Loucy (cell line): Measurements from ENCODE around the gene SCAPER.

Source experiments
- EZH2phosphoT487 ChIP-seq: fragments of 200-600 bp; IDR thresholded peaks from 2 replicates; pipeline ENCODE4 v1.6.1; 2018; ENCODE audit warnings: antibody characterized with exemption, mild to moderate bottlenecking, moderate library complexity, borderline replicate concordance
- TF ChIP-seq, protein P1 (sequence below): fragments of 200-600 bp; sonication (generic); conservative IDR thresholded peaks from 2 replicates; pipeline ENCODE4 v1.5.1; 2014; ENCODE audit warnings: mild to moderate bottlenecking, antibody characterized with exemption, low read length

DNA sequence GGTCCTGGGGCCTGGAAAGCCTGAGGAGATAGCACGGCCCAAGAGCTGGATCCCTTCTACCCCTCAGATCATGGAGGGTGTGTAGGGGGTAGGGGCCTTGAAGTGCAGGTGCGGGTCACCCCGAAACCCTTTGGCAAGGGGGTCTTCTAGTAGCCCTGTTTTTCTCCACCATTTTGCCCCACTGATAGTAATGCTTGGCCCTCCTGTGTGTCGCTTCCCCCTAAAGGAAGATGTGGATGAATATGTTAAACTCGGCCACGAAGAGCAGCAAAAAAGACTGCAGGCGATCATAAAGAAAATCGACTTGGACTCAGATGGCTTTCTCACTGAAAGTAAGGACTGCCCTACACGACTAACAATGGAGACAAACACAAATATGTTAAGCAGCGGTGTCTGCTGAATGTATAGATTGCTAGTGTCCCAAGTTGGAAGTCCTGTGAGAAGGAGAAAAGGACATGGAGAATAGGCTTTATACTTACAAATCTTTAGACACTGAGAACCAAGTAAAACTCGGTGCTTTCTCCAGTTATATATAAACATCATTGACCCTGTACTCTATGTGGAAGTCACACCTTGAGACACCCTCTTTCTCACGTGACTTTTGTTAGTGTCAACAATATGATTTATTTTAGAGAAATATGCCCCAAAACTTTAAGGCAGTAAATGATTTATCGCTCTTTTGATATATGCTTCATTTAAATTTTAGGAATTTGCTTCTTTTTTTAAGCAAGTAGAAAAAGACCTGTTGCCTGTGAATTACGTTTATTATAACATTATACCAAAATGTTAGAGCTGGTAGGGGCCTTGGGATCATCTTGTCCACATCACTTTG is 27.2 kb upstream of the SCAPER start:
- TF ChIP-seq, protein P1, sequence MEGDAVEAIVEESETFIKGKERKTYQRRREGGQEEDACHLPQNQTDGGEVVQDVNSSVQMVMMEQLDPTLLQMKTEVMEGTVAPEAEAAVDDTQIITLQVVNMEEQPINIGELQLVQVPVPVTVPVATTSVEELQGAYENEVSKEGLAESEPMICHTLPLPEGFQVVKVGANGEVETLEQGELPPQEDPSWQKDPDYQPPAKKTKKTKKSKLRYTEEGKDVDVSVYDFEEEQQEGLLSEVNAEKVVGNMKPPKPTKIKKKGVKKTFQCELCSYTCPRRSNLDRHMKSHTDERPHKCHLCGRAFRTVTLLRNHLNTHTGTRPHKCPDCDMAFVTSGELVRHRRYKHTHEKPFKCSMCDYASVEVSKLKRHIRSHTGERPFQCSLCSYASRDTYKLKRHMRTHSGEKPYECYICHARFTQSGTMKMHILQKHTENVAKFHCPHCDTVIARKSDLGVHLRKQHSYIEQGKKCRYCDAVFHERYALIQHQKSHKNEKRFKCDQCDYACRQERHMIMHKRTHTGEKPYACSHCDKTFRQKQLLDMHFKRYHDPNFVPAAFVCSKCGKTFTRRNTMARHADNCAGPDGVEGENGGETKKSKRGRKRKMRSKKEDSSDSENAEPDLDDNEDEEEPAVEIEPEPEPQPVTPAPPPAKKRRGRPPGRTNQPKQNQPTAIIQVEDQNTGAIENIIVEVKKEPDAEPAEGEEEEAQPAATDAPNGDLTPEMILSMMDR, result no peak
- TF ChIP-seq EZH2phosphoT487, result no peak
